Measurements from ENCODE around the gene MMP24OS. TPM values are rescaled to one million over a fixed set of nuclear protein-coding genes. Genes with fewer than 3 reads are reported as not detected.

The MMP24OS gene
- total RNA-seq, 1 experiment from 2014 or later, result 59.6 TPM

DNA sequence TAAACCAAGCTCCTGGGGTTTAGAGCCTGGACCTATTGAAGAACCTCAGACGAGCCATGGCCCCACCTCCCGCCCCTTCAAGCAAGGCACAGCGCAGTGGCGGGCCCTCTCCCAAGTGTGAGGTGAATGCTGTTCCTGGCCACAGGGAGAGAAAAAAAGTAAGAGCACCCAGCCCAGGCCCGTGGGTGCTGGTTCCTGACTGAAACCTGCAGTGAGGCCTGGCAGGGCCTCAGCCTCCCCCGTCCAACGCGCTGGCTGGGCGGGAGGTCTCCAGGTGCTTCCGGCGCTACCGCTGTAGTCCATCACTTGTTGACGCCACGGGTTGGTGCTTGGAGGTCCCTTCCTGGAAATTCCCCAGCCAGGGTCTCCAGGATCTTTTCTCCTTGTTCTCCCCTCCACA, 19.8 kb upstream of the MMP24OS start:
- H3K4me2 ChIP-seq (ENCODE audit: low read length), result peak overlapping the region; percentile 23
- ChIA-PET CTCF (interaction anchor here (1.2 to 1.4 kb wide), 2 partner anchors 11 to 32 kb away, joined by 3 to 4 read pairs; no protein-coding TSS in a partner anchor), POLR2A (interaction anchor here (0.9 kb wide), 1 partner anchor 8 kb away, joined by 4 read pairs; no protein-coding TSS in a partner anchor), RAD21 (ENCODE audit: low non-redundant PET in 1 of 2, low total read pairs in 2 of 2, uncharacterized antibody in 2 of 2, unreplicated experiment in 2 of 2) (interaction anchor here in 1 of 2 experiments (0.6 kb wide), 1 partner anchor 323 kb away, joined by 3 read pairs; no protein-coding TSS in a partner anchor)
- TF ChIP-seq SIN3A (IDR thresholded peaks at IDR 0.05; ENCODE audit: low read depth) (no peak), RAD21 (IDR thresholded peaks at IDR 0.05; ENCODE audit: low read depth) (no peak), FOSL1 (IDR thresholded peaks at IDR 0.05; ENCODE audit: low read depth) (no peak), SP1 (IDR thresholded peaks at IDR 0.05; ENCODE audit: low read depth) (no peak), CEBPB (IDR thresholded peaks at IDR 0.05; ENCODE audit: low read depth) (no peak), TCF7L2 (IDR thresholded peaks at IDR 0.05; ENCODE audit: borderline replicate concordance, extremely low read depth, insufficient read depth, insufficient read length) (no peak), JUND (IDR thresholded peaks at IDR 0.05) (no peak), SRF (IDR thresholded peaks at IDR 0.05; ENCODE audit: low read depth) (no peak), POLR2AphosphoS5 (IDR thresholded peaks at IDR 0.05; ENCODE audit: low read depth, low read length) (no peak), EZH2 (IDR thresholded peaks at IDR 0.05) (no peak), YY1 (IDR thresholded peaks at IDR 0.05; ENCODE audit: extremely low read depth, insufficient replicate concordance, low read depth, low read length) (no peak), ELF1 (IDR thresholded peaks at IDR 0.05; ENCODE audit: borderline replicate concordance, low read depth) (no peak), POLR2A (IDR thresholded peaks at IDR 0.05; ENCODE audit: borderline replicate concordance, extremely low read depth, insufficient read depth, insufficient read length) (no peak)
- TF ChIP-seq, protein P1, sequence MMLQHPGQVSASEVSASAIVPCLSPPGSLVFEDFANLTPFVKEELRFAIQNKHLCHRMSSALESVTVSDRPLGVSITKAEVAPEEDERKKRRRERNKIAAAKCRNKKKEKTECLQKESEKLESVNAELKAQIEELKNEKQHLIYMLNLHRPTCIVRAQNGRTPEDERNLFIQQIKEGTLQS (IDR thresholded peaks at IDR 0.05), result no peak
- TF ChIP-seq, protein P2, sequence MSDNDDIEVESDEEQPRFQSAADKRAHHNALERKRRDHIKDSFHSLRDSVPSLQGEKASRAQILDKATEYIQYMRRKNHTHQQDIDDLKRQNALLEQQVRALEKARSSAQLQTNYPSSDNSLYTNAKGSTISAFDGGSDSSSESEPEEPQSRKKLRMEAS (IDR thresholded peaks at IDR 0.05), result no peak
- TF ChIP-seq, protein P3, sequence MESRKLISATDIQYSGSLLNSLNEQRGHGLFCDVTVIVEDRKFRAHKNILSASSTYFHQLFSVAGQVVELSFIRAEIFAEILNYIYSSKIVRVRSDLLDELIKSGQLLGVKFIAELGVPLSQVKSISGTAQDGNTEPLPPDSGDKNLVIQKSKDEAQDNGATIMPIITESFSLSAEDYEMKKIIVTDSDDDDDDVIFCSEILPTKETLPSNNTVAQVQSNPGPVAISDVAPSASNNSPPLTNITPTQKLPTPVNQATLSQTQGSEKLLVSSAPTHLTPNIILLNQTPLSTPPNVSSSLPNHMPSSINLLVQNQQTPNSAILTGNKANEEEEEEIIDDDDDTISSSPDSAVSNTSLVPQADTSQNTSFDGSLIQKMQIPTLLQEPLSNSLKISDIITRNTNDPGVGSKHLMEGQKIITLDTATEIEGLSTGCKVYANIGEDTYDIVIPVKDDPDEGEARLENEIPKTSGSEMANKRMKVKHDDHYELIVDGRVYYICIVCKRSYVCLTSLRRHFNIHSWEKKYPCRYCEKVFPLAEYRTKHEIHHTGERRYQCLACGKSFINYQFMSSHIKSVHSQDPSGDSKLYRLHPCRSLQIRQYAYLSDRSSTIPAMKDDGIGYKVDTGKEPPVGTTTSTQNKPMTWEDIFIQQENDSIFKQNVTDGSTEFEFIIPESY (IDR thresholded peaks at IDR 0.05; ENCODE audit: extremely low read depth, insufficient replicate concordance, low read length), result no peak
- intact Hi-C loops (cut with micrococcal nuclease), result no loop called here
- ATAC-seq (no peak), DNase-seq (ENCODE audit: low read depth, low spot score) (no peak)
- no peak overlapping the region for H3K4me3 ChIP-seq (replicated peaks in 1 of 2; ENCODE audit: low read depth in 1 of 2, low read length in 2 of 2)
- no peaks in the 10 kb centered on the region for H3K27me3 ChIP-seq (ENCODE audit: insufficient read depth, low read length)
- H3K79me2 ChIP-seq (ENCODE audit: insufficient read depth, low read length), result no peaks in the 10 kb centered on the region
- no peaks in the 10 kb centered on the region for H4K20me1 ChIP-seq (ENCODE audit: insufficient read depth)
- no peak overlapping the region for H3K9ac ChIP-seq (ENCODE audit: low read length)
- 0 out of 4 replicates have a peak, but pooled peaks cover 0 to 2% of the 10 kb centered on the region in 2 experiments for H3K36me3 ChIP-seq (ENCODE audit: control insufficient read depth in 1 of 2, insufficient read depth in 2 of 2, low read length in 2 of 2)
- no peaks in the 10 kb centered on the region for H3K9me3 ChIP-seq (ENCODE audit: control insufficient read depth in 1 of 2, insufficient read depth in 1 of 2, low read depth in 1 of 2, low read length in 2 of 2)
- no peak overlapping the region for H2AFZ ChIP-seq (ENCODE audit: low read depth, low read length, poor library complexity, severe bottlenecking)
- no peak overlapping the region for H3K27ac ChIP-seq (ENCODE audit: low read depth, low read length)
- H3K9me2 ChIP-seq (ENCODE audit: insufficient read depth), result no peaks in the 10 kb centered on the region
- H3K4me1 ChIP-seq (ENCODE audit: control insufficient read depth in 1 of 2, insufficient read depth in 2 of 2, low read length in 2 of 2), result peaks cover 5 to 18% of the 10 kb centered on the region in 2 experiments; a peak in 2 of 4 replicates
- no TSS peak for BruUV-seq (replicated peaks)

Measured in HCT116 (cell line).